ENCODE data around the gene DEFB127.
"Not testable (repeated sequence)": the region's sequence is repeated elsewhere in the genome, so short reads cannot be mapped to it uniquely, and the experiment has no call there.

Gene DEFB127, protein sequence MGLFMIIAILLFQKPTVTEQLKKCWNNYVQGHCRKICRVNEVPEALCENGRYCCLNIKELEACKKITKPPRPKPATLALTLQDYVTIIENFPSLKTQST

DNA sequence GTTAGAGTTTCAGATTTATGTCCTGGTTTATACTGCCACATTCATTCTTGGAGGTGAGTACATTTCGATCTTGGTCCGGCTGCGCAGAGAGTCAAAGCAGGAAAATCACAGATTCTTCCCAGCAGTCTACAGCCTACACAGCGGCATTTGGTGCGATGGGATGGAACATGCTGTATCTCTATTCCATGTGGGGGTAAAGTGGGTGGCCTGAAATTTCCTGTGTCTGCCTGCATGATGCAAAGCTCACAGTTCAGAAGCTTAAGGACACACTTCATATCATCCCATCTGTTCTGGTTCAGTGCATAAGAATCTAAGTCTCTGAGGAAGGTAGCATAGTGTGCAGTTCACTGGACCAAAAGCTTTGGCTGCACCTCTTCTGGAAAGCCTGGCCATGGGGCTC, at the start of gene DEFB127:
DEFB127 (plus strand) TSS at position 301 of the 400 bp plus-strand sequence; CDS start at position 392, 91 bp downstream.
- Histone ChIP-seq H4K20me1 (ENCODE audit: low read depth, low read length) (no peaks in the 10 kb centered on the region), H3K27me3 (ENCODE audit: low read length) (no peaks in the 10 kb centered on the region), H2AFZ (ENCODE audit: low read depth, low read length, severe bottlenecking) (no peak within 1 kb of the TSS), H3K4me3 (ENCODE audit: insufficient read depth, low read length, poor library complexity, severe bottlenecking) (no peak within 1 kb of the TSS), H3K9ac (ENCODE audit: low read length) (no peak within 1 kb of the TSS), H3K36me3 (ENCODE audit: low read length) (no peaks in the 10 kb centered on the region), H3K27ac (ENCODE audit: low read depth, low read length) (no peak within 1 kb of the TSS), H3K4me2 (ENCODE audit: low read depth, low read length, poor library complexity, severe bottlenecking) (no peak within 1 kb of the TSS), H3K79me2 (ENCODE audit: insufficient read depth, low read length) (no peaks in the 10 kb centered on the region), H3K9me3 (ENCODE audit: insufficient read depth, low read length) (no peaks in the 10 kb centered on the region), H3K9me2 (replicated peaks; ENCODE audit: insufficient read depth, low read length) (no peaks in the 10 kb centered on the region), H3F3A (ENCODE audit: insufficient read depth) (no peaks in the 10 kb centered on the region)
- no peak for TF ChIP-seq EZH2phosphoT487 (conservative IDR thresholded peaks at IDR 0.05; ENCODE audit: low read length)
- TF ChIP-seq, protein P1, sequence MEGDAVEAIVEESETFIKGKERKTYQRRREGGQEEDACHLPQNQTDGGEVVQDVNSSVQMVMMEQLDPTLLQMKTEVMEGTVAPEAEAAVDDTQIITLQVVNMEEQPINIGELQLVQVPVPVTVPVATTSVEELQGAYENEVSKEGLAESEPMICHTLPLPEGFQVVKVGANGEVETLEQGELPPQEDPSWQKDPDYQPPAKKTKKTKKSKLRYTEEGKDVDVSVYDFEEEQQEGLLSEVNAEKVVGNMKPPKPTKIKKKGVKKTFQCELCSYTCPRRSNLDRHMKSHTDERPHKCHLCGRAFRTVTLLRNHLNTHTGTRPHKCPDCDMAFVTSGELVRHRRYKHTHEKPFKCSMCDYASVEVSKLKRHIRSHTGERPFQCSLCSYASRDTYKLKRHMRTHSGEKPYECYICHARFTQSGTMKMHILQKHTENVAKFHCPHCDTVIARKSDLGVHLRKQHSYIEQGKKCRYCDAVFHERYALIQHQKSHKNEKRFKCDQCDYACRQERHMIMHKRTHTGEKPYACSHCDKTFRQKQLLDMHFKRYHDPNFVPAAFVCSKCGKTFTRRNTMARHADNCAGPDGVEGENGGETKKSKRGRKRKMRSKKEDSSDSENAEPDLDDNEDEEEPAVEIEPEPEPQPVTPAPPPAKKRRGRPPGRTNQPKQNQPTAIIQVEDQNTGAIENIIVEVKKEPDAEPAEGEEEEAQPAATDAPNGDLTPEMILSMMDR (IDR thresholded peaks at IDR 0.05; ENCODE audit: insufficient read depth, low read length, poor library complexity, severe bottlenecking) = no peak

DNA sequence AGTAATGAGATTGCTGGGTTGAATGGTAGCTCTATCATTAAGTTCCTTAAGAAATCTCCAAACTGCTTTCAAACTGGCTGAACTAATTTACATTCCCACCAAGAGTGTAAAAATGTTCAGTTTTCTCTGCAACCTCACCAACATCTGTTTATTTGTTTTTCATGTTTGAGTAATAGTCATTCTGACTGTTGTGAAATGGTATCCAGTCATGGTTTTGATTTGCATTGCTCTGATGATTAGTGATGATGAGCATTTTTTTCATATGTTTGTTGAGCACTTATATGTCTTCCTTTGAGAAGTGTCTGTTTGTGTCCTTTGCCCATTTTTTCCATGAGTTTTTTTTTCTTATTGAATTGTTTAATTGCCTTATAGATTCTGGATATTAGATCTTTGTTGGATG, 44.9 kb upstream of the DEFB127 start:
- H3K4me3 ChIP-seq (ENCODE audit: insufficient read depth, low read length, poor library complexity, severe bottlenecking) = no peak overlapping the region
- no peak overlapping the region for H2AFZ ChIP-seq (ENCODE audit: low read depth, low read length, severe bottlenecking)
- no peak overlapping the region for H3K4me2 ChIP-seq (ENCODE audit: low read depth, low read length, poor library complexity, severe bottlenecking)
- H3K9me2 ChIP-seq (replicated peaks; ENCODE audit: insufficient read depth, low read length) = no peaks in the 10 kb centered on the region
- H3K9ac ChIP-seq (ENCODE audit: low read length) = no peak overlapping the region
- TF ChIP-seq EZH2phosphoT487 (conservative IDR thresholded peaks at IDR 0.05; ENCODE audit: low read length) = no peak
- TF ChIP-seq, protein P1 (IDR thresholded peaks at IDR 0.05; ENCODE audit: insufficient read depth, low read length, poor library complexity, severe bottlenecking) = no peak
- no peaks in the 10 kb centered on the region for H4K20me1 ChIP-seq (ENCODE audit: low read depth, low read length)
- H3K27me3 ChIP-seq (ENCODE audit: low read length) = no peaks in the 10 kb centered on the region
- no peaks in the 10 kb centered on the region for H3F3A ChIP-seq (ENCODE audit: insufficient read depth)
- no peak overlapping the region for H3K27ac ChIP-seq (ENCODE audit: low read depth, low read length)
- 0 out of 2 replicates have a peak, but pooled peaks cover 7% of the 10 kb centered on the region for H3K9me3 ChIP-seq (ENCODE audit: insufficient read depth, low read length)
- H3K79me2 ChIP-seq (ENCODE audit: insufficient read depth, low read length) = no peaks in the 10 kb centered on the region
- H3K36me3 ChIP-seq (ENCODE audit: low read length) = no peaks in the 10 kb centered on the region

DNA sequence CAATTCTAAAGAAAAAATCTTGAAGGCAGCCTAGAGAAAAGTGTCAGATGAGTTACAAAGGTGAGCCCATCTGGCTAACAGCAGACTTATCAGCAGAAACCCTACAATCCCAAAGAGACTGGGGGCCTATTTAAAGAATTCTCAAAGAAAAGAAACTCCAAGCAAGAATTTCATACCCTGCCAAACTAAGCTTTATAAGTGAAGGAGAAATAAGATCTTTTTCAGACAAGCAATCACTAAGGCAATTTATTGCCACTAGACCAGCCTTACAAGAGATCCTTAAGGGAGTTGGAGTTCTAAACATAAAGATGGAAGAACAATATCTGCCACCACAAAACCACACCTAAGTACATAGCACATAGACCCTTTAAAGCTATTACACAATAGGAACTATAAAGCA, 39.7 kb upstream of the DEFB127 start:
- H3K9ac ChIP-seq (ENCODE audit: low read length) = no peak overlapping the region
- 0 out of 2 replicates have a peak, but pooled peaks cover 11% of the 10 kb centered on the region for H3K9me3 ChIP-seq (ENCODE audit: insufficient read depth, low read length)
- no peaks in the 10 kb centered on the region for H3K9me2 ChIP-seq (replicated peaks; ENCODE audit: insufficient read depth, low read length)
- no peaks in the 10 kb centered on the region for H3K36me3 ChIP-seq (ENCODE audit: low read length)
- H3K27ac ChIP-seq (ENCODE audit: low read depth, low read length) = no peak overlapping the region
- no peak overlapping the region for H2AFZ ChIP-seq (ENCODE audit: low read depth, low read length, severe bottlenecking)
- no peak overlapping the region for H3K4me3 ChIP-seq (ENCODE audit: insufficient read depth, low read length, poor library complexity, severe bottlenecking)
- no peaks in the 10 kb centered on the region for H3F3A ChIP-seq (ENCODE audit: insufficient read depth)
- no peak for TF ChIP-seq EZH2phosphoT487 (conservative IDR thresholded peaks at IDR 0.05; ENCODE audit: low read length)
- TF ChIP-seq, protein P1 (IDR thresholded peaks at IDR 0.05; ENCODE audit: insufficient read depth, low read length, poor library complexity, severe bottlenecking) = no peak
- H3K27me3 ChIP-seq (ENCODE audit: low read length) = no peaks in the 10 kb centered on the region
- H3K79me2 ChIP-seq (ENCODE audit: insufficient read depth, low read length) = no peaks in the 10 kb centered on the region
- H3K4me2 ChIP-seq (ENCODE audit: low read depth, low read length, poor library complexity, severe bottlenecking) = no peak overlapping the region
- H4K20me1 ChIP-seq (ENCODE audit: low read depth, low read length) = no peaks in the 10 kb centered on the region

DNA sequence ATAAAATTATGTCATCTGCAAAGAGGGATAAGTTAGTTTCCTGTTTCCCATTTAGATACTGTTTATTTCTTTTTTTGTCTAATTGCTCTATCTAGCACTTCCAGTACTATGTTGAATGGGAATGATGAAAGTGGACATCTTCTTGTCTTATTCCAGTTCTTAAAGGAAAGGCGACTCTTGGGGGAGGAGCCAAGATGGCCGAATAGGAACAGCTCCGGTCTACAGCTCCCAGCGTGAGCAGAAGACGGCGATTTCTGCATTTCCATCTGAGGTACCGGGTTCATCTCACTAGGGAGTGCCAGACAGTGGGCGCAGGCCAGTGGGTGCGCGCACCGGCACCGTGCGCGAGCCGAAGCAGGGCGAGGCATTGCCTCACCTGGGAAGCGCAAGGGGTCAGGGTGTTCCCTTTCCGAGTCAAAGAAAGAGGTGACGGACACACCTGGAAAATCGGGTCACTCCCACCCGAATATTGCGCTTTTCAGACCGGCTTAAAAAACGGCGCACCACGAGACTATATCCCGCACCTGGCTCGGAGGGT, 27.4 kb upstream of the DEFB127 start:
- H3K9me2 ChIP-seq (replicated peaks; ENCODE audit: insufficient read depth, low read length) = not testable (repeated sequence)

More for the DNA sequence above, 27.4 kb upstream of the DEFB127 start:
- not testable (repeated sequence) for H3K79me2 ChIP-seq (ENCODE audit: insufficient read depth, low read length); H3K27ac ChIP-seq (ENCODE audit: low read depth, low read length); H3K9me3 ChIP-seq (ENCODE audit: insufficient read depth, low read length); H3F3A ChIP-seq (ENCODE audit: insufficient read depth); H3K27me3 ChIP-seq (ENCODE audit: low read length); H3K9ac ChIP-seq (ENCODE audit: low read length); H3K36me3 ChIP-seq (ENCODE audit: low read length); H2AFZ ChIP-seq (ENCODE audit: low read depth, low read length, severe bottlenecking); H4K20me1 ChIP-seq (ENCODE audit: low read depth, low read length); H3K4me3 ChIP-seq (ENCODE audit: insufficient read depth, low read length, poor library complexity, severe bottlenecking); H3K4me2 ChIP-seq (ENCODE audit: low read depth, low read length, poor library complexity, severe bottlenecking)

All from SU-DHL-6 (cell line).